HepG2 (cell line): ENCODE measurements around the gene INO80.

Source experiments
- CTCF ChIP-seq: sonication (generic); formaldehyde crosslinking; IDR thresholded peaks from 2 replicates; pipeline ENCODE4 v1.5.0; 2020; ENCODE audit warnings: mild to moderate bottlenecking, missing genetic modification reagents, moderate library complexity
- JUN ChIP-seq: sonication (generic); formaldehyde crosslinking; IDR thresholded peaks from 2 replicates; pipeline ENCODE4 v1.4.0; 2020; ENCODE audit warnings: mild to moderate bottlenecking, missing genetic modification reagents
- JUND ChIP-seq: sonication (generic); formaldehyde crosslinking; IDR thresholded peaks from 2 replicates; pipeline ENCODE4 v1.8.0; 2022; ENCODE audit warnings: mild to moderate bottlenecking, missing genetic modification reagents
- NFKB2 ChIP-seq: sonication (generic); formaldehyde crosslinking; IDR thresholded peaks from 2 replicates; pipeline ENCODE4 v1.4.0; 2020; ENCODE audit warnings: missing genetic modification reagents, borderline replicate concordance
- POLR2A ChIP-seq, 2 experiments: IDR thresholded peaks; 2 replicates each; pipeline ENCODE4 v1.6.1; 2011; ENCODE audit warnings: low read depth in 2 of 2, low read length in 2 of 2, mild to moderate bottlenecking in 1 of 2, moderate library complexity in 1 of 2; ENCODE audit not compliant: insufficient read depth in 1 of 2
- THAP11 ChIP-seq: IDR thresholded peaks from 2 replicates; pipeline ENCODE4 v1.6.1; 2016; ENCODE audit warnings: missing biosample characterization, missing genetic modification reagents
- USF2 ChIP-seq, 2 experiments: sonication (generic) in 1 of 2; formaldehyde crosslinking in 1 of 2; IDR thresholded peaks; 2 replicates each; pipeline versions ENCODE4 v1.5.1 to v1.6.1; 2011 to 2020; ENCODE audit warnings: borderline replicate concordance in 1 of 2, low read depth in 1 of 2, low read length in 1 of 2, mild to moderate bottlenecking in 1 of 2, missing genetic modification reagents in 1 of 2, moderate library complexity in 1 of 2
- ZNF362 ChIP-seq: sonication (generic); formaldehyde crosslinking; IDR thresholded peaks from 2 replicates; pipeline ENCODE4 v1.4.0; 2020; ENCODE audit warnings: missing genetic modification reagents, mild to moderate bottlenecking, borderline replicate concordance
- ZNF605 ChIP-seq: sonication (generic); formaldehyde crosslinking; IDR thresholded peaks from 2 replicates; pipeline ENCODE4 v1.8.0; 2022; ENCODE audit warnings: mild to moderate bottlenecking, missing genetic modification reagents
- ZNF766 ChIP-seq: sonication (generic); formaldehyde crosslinking; IDR thresholded peaks from 2 replicates; pipeline ENCODE4 v1.5.0; 2020; ENCODE audit warnings: missing genetic modification reagents, borderline replicate concordance

- TF ChIP-seq THAP11 (no peak), CTCF (CRISPR knock-in tag) (peak; percentile 83), USF2 (IDR thresholded peaks at IDR 0.05; ENCODE audit: low read depth, low read length) (no peak), USF2 (CRISPR knock-in tag; IDR thresholded peaks at IDR 0.05; ENCODE audit: borderline replicate concordance) (no peak), ZNF362 (CRISPR knock-in tag) (no peak), ZNF766 (CRISPR knock-in tag) (no peak), JUN (CRISPR knock-in tag) (no peak), POLR2A (IDR thresholded peaks at IDR 0.05; ENCODE audit: insufficient read depth in 1 of 2, low read depth in 2 of 2, low read length in 2 of 2) (no peak), ZNF605 (CRISPR knock-in tag) (no peak), NFKB2 (no peak), JUND (no peak)
Observed at GRCh38 chr15:41022487-41023090, 93.5 kb downstream of the INO80 start.
